ENCODE measurements around the gene GRB7.

Gene GRB7

DNA sequence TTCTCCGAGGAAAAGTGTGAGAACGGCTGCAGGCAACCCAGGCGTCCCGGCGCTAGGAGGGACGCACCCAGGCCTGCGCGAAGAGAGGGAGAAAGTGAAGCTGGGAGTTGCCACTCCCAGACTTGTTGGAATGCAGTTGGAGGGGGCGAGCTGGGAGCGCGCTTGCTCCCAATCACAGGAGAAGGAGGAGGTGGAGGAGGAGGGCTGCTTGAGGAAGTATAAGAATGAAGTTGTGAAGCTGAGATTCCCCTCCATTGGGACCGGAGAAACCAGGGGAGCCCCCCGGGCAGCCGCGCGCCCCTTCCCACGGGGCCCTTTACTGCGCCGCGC lies 38.0 kb upstream of the GRB7 start, which contains the start of gene ERBB2:
TSS of gene ERBB2 (plus strand) at position 247 of the 330 bp plus-strand sequence. CDS start 175 bp downstream, outside the sequence.
- TF ChIP-seq, protein P1, sequence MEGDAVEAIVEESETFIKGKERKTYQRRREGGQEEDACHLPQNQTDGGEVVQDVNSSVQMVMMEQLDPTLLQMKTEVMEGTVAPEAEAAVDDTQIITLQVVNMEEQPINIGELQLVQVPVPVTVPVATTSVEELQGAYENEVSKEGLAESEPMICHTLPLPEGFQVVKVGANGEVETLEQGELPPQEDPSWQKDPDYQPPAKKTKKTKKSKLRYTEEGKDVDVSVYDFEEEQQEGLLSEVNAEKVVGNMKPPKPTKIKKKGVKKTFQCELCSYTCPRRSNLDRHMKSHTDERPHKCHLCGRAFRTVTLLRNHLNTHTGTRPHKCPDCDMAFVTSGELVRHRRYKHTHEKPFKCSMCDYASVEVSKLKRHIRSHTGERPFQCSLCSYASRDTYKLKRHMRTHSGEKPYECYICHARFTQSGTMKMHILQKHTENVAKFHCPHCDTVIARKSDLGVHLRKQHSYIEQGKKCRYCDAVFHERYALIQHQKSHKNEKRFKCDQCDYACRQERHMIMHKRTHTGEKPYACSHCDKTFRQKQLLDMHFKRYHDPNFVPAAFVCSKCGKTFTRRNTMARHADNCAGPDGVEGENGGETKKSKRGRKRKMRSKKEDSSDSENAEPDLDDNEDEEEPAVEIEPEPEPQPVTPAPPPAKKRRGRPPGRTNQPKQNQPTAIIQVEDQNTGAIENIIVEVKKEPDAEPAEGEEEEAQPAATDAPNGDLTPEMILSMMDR (IDR thresholded peaks at IDR 0.05; ENCODE audit: low read length, missing control alignments): no peak
- DNase-seq (ENCODE audit: low read depth): peak; percentile 79
- H3K4me3 ChIP-seq (replicated peaks; ENCODE audit: low read depth, low read length): peak within 1 kb of the TSS; percentile 75

DNA sequence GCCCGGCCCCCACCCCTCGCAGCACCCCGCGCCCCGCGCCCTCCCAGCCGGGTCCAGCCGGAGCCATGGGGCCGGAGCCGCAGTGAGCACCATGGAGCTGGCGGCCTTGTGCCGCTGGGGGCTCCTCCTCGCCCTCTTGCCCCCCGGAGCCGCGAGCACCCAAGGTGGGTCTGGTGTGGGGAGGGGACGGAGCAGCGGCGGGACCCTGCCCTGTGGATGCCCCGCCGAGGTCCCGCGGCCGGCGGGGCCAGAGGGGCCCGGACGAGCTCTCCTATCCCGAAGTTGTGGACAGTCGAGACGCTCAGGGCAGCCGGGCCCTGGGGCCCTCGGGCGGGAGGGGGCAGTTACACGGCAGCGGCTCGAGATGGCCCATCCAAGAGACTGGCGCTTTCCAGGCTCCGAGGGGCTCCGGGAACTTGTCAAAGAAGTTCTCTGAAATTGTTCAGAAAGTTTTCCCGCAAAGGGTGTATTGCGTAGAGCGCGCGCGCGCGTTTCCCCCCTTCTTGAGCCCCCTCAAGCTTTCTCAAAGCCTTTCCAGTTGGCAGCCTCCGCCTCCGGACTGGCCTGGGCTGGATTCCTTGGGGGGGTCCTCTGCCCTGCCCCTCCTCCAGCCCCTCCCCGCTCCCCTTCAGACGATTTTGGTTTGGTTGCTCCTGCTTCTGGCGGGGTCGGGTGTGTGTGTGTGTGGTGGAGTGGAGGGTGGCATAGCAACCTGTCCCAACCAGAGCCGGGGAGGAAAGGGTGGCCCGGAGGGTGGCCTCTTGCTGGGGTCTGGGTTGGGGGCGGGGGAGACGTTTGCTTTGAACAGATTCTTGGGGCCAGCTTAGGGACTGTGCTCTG lies 37.4 kb upstream of the GRB7 start:
- peak overlapping the region; percentile 75 for H3K4me3 ChIP-seq (replicated peaks; ENCODE audit: low read depth, low read length)
- peak; percentile 24 for DNase-seq (ENCODE audit: low read depth)
- TF ChIP-seq, protein P1 (IDR thresholded peaks at IDR 0.05; ENCODE audit: low read length, missing control alignments): no peak

DNA sequence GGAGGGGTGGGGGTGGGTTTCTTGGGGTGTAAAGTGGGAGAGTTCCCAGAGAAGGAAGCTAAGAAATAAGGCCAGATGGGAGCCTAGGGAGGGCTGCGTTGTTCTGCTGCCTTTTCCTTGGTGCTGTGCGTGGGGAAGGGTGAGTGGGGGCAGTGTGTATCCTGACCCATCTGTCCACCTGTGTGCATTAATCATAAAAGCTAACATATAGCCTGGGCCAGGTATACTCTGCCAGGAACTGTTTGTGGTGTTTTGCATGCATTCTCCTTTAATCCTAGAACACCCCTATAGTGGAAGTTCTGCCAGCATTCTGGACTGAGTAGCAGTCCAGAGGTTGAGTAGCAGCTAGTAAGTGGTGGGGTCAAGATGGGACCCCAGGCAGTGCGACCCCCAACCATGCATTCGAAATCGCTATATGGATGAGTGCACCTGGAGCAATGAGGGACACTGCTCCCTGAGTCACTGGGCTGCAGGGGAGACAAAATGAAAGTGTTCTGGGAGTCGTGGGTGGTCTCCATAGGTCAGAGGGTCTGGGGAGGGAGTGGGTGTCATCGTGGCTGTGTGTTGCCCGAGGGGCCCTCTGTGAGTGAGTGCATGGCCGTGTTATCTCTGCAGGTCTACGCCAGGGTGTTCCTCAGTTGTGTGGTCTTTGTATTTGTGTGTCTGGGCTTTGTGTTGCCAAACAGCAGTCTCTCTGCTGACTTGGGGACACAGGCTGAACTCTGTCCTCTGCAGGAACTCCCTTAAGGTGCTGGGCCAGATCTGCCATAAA lies 36.5 kb upstream of the GRB7 start:
- TF ChIP-seq, protein P1 (IDR thresholded peaks at IDR 0.05; ENCODE audit: low read length, missing control alignments): no peak
- peak overlapping the region; percentile 75 for H3K4me3 ChIP-seq (replicated peaks; ENCODE audit: low read depth, low read length)
- no peak for DNase-seq (ENCODE audit: low read depth)

DNA sequence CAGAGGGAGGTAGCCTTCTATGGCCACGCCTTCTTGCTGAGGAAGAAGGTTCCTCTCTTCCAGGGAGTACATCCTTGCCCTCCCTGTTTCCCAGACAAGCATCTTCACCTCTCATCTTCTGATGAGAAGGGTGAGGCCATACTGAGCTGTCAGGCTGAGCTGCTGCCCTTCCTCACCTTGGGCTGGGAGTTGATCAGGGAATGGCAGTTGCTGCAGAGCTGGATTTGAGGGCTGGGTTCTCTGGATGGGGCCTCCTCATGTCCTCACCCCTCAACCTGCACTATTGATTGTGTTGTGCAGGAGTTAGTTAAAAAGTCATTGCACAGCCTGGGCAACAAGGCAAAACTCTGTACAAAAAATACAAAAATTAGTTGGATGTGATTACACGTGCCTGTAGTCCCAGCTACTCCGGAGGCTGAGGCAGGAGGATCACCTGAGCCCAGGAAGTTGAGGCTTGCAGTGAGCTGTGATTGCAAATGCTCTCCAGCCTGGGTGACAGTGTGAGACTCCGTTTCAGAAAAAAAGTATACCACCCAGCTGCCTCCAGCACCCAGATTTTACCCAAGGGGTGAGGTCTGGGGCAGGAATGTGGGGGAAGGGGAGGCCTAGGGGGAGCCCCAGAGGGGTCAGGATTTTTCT lies 35.8 kb upstream of the GRB7 start:
- no peak for DNase-seq (ENCODE audit: low read depth)
- no peak overlapping the region for H3K4me3 ChIP-seq (replicated peaks; ENCODE audit: low read depth, low read length)
- TF ChIP-seq, protein P1 (IDR thresholded peaks at IDR 0.05; ENCODE audit: low read length, missing control alignments): no peak

DNA sequence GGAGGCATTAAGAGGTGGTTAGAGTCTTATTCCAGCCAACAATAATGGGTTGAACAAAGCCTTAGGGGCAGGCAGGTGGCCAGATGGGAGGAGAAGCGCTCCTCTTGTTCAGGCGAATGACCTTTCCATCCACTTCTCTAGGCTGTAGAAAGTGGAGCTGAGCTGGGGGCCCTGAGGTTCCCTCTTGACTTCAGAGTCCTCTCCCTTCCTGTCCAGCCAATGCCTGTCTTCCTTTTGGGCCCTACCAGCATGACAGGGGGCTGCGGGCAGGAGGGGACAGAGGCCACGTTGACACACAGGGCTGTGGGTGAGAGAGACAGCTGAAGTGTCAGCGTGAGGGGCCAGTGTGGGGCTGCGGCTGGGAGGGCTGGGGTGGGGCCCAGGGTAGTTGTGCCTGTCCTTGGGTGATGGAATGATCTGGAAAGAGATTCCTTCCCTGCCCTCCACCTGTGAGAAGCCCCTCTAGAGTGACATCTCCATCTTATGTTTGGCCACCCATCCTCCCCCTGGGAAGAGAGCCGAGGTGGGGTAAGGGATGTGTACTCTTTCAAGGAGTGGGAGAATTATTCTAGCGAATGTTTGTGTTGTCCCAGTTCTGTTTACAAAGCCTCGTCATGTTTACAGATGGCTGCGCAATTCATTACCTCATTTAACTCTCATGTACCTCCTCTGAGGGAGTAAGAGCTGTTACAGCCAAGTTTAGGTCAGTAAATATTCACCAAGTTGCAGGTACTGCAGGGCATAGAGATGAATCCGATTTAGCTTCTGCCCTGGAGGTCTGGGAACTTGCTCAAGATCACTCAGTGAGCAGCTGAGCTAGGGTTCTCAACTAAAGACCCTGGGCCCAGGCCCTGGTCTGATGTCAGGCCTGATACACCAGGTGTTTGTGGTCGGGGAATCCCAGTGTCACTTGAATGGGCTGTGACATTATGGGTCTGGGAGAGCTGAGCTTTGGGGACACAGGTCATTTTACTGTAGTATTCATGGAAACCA lies 34.5 kb upstream of the GRB7 start:
- TF ChIP-seq, protein P1 (IDR thresholded peaks at IDR 0.05; ENCODE audit: low read length, missing control alignments): no peak
- H3K4me3 ChIP-seq (replicated peaks; ENCODE audit: low read depth, low read length): no peak overlapping the region
- no peak for DNase-seq (ENCODE audit: low read depth)

DNA sequence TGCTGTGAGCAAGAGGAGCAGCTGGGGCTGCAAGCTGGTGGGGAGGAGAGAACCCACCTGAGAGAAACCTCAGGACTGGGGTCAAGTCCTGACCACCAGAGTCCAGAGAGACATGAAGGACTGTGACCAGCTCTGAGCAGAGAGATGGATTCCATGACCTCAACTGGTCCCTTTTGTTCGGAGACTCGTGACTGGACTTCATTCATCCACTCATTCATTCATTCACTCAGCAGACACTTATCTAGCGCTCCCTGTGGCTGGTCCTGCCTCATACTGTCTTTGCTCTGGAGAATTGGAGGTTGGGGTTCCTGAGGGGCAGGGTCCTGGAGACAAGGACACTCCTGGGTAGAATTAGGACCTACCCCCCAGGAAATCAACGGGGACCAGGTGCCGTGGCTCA lies 33.8 kb upstream of the GRB7 start:
- TF ChIP-seq, protein P1 (IDR thresholded peaks at IDR 0.05; ENCODE audit: low read length, missing control alignments): no peak
- no peak overlapping the region for H3K4me3 ChIP-seq (replicated peaks; ENCODE audit: low read depth, low read length)
- DNase-seq (ENCODE audit: low read depth): no peak
